Measurements from ENCODE around the gene NFS1.
"Not testable (repeated sequence)": the region's sequence is repeated elsewhere in the genome, so short reads cannot be mapped to it uniquely, and the experiment has no call there.

The NFS1 gene

GRCh38 chr20:35699127-35699956 lies at the start of gene NFS1, which contains the start of gene ROMO1:
Gene NFS1, minus strand, starts transcription at chr20:35699352. Its CDS starts 64 bp downstream, at chr20:35699288.
Gene ROMO1, plus strand, starts transcription at chr20:35699405. Its CDS starts 228 bp downstream, at chr20:35699633.
- 0 out of 2 replicates have a peak, but pooled peaks have one; percentile 19 for TF ChIP-seq CTCF (IDR thresholded peaks at IDR 0.05; ENCODE audit: borderline replicate concordance, insufficient read depth, low read depth, low read length)
- H3K4me3 ChIP-seq (ENCODE audit: low read depth, low read length): peak within 1 kb of the TSS; percentile 70

GRCh38 chr20:35744492-35744841 lies 45.3 kb upstream of the NFS1 start:
- not testable (repeated sequence) for H3K4me3 ChIP-seq (ENCODE audit: low read depth, low read length)

- no peak for TF ChIP-seq CTCF (IDR thresholded peaks at IDR 0.05; ENCODE audit: borderline replicate concordance, insufficient read depth, low read depth, low read length)
- H3K4me3 ChIP-seq (ENCODE audit: low read depth, low read length): no peak overlapping the region
These were observed 44.7 kb upstream of the NFS1 start for GRCh38 chr20:35743693-35744491.

DNA sequence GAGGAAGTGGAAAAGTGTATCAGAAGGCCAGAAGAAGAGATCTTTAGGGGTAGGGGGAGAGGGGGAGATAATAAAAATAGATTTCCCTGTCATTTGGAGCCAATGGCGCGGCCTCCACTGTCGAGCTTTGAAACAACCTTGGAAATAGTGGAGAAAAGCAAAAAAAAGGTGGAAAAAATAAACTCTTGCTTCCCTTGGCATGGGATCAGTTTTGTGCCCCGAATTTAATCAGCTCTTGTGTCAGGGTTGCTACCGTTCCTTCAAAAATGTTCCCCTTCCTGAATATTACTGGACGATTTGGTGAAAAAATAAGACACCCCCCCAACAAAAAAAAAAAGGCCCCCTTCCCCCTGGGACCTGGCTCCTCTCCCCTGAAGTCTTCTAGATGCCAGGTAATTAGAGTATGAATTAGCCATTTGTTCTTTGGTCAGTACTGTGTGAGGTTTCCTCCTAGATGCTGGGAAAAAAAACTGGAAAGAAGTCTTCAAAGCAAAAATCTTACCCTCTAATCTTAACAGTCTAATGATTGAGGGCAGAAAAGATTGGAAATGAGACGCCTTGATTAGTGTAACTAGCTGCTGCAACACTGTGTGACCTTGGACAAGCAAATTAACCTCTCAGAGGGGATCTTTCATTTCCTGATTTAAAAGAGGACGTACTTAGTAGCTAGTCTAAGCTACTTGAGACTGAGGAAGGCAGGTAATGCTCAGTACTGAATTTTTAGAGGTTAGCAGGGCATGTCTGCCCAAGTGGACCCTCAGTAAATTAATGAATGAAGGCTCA lies 43.8 kb upstream of the NFS1 start:
- peak overlapping the region; percentile 49 for H3K4me3 ChIP-seq (ENCODE audit: low read depth, low read length)
- TF ChIP-seq CTCF (IDR thresholded peaks at IDR 0.05; ENCODE audit: borderline replicate concordance, insufficient read depth, low read depth, low read length): no peak

DNA sequence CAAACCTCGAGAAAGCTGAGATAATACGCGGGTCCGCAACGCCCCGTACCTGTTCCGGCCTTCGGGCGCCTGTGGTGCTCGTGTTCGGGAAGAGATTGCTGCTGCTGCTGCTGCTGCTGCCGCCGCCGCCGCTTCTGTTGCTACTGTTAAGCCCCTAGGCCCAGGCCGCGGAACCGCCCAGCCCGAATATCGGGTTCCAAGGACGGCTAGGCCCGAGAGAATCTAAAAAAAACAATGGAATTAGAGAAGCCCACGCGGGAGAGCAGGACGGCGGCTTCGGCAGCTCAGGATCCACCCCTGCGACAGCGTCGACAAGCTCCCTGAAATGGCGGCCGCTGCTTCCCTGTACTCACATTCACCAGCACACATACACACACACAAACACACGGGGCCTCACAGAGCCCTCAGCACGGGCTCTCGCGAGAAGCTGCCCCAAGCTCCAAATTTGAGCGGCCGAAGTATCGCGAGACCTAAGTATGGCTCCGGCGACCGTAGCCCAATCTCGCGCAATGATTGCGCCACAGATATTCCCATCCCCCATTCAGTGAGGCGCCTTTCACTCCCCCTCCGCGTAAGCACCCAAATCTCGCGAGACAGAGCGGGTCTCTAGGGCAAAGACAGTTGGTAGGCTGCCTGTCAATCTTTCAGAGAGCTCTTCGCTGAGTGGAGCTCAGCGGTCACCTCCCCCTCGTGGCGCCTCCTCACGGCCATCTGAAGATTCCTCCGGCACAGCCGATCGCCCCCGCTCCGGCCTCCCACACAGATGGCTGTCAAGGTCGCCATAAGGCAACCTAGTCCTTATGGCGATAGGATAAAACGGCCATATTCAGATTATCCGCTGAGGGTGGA lies 43.0 kb upstream of the NFS1 start, which contains the start of gene RBM39:
Gene RBM39 (minus strand): TSS at position 369 of the 849 bp plus-strand sequence. CDS start 1,386 bp downstream, outside the sequence.
- 0 out of 2 replicates have a peak, but pooled peaks have one; percentile 16 for TF ChIP-seq CTCF (IDR thresholded peaks at IDR 0.05; ENCODE audit: borderline replicate concordance, insufficient read depth, low read depth, low read length)
- H3K4me3 ChIP-seq (ENCODE audit: low read depth, low read length): peak within 1 kb of the TSS; percentile 55

- H3K4me3 ChIP-seq (ENCODE audit: low read depth, low read length): no peak overlapping the region
- TF ChIP-seq CTCF (IDR thresholded peaks at IDR 0.05; ENCODE audit: borderline replicate concordance, insufficient read depth, low read depth, low read length): no peak
These were observed 40.4 kb upstream of the NFS1 start for GRCh38 chr20:35739294-35740163.
